ENCODE measurements around the gene SPIB. TPM values are rescaled to one million over a fixed set of nuclear protein-coding genes. Genes with fewer than 3 reads are reported as not detected.

The SPIB gene
- total RNA-seq, 4 donors from 2014 or later = not detected

DNA sequence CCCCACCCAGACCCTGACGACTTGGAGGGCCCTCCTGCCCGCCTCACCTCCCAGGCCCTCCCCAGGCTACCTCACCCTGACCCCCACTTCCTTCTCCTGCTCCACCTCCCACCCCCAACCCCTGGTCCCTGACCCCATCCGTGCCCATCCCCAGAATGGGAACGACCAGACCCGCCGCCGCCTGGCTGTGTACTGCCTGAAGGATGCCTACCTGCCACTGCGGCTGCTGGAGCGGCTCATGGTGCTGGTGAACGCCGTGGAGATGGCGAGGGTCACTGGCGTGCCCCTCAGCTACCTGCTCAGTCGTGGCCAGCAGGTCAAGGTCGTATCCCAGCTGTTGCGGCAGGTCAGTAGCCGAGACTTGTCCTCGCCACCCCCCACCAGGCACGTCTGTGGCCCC is 11.9 kb upstream of the SPIB start:
- intact Hi-C loops (cut with DNase I; ENCODE audit: low total_unique reads) = no loop called here
- no peak overlapping the region for H3K4me3 ChIP-seq (ENCODE audit: low read depth, poor library complexity, severe bottlenecking)
- 92 to 95% methylated on average over 19 of the region's 19 CpGs for WGBS, 2 donors
- DNase-seq (ENCODE audit: low spot score in 2 of 2) = no peak
- TF ChIP-seq, protein P1, sequence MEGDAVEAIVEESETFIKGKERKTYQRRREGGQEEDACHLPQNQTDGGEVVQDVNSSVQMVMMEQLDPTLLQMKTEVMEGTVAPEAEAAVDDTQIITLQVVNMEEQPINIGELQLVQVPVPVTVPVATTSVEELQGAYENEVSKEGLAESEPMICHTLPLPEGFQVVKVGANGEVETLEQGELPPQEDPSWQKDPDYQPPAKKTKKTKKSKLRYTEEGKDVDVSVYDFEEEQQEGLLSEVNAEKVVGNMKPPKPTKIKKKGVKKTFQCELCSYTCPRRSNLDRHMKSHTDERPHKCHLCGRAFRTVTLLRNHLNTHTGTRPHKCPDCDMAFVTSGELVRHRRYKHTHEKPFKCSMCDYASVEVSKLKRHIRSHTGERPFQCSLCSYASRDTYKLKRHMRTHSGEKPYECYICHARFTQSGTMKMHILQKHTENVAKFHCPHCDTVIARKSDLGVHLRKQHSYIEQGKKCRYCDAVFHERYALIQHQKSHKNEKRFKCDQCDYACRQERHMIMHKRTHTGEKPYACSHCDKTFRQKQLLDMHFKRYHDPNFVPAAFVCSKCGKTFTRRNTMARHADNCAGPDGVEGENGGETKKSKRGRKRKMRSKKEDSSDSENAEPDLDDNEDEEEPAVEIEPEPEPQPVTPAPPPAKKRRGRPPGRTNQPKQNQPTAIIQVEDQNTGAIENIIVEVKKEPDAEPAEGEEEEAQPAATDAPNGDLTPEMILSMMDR (IDR thresholded peaks at IDR 0.05) = no peak
- no peak for TF ChIP-seq POLR2A (IDR thresholded peaks at IDR 0.05)

- intact Hi-C loops (cut with DNase I; ENCODE audit: low total_unique reads) = no loop called here
- 93 to 98% methylated on average over 9 to 10 of the region's 17 CpGs for WGBS, 2 donors
- TF ChIP-seq, protein P1 (IDR thresholded peaks at IDR 0.05) = no peak
- TF ChIP-seq POLR2A (IDR thresholded peaks at IDR 0.05) = no peak
- no peak for DNase-seq (ENCODE audit: low spot score in 2 of 2)
- no peak overlapping the region for H3K4me3 ChIP-seq (ENCODE audit: low read depth, poor library complexity, severe bottlenecking)
These were observed 9.4 kb upstream of the SPIB start for GRCh38 chr19:50409347-50409746.

DNA sequence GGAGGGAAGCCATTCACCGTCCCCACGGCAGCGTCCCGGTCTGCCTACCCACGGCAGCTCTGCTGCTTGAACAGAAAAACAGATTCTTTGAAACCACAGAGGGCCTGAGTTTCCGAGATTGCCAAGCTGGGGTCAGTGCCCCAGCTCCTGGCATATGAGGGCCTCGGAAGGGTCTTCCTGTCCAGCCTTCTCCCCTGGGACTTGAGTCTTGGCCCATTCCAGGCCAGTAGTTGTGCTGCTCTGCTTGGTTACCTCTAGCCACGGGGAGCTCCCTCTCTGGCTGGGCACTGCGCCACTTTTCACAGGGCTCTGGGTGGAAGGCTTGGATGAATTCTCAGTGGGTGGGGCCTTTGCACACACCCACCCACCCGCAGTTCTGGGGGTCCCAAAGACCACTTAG is 8.6 kb upstream of the SPIB start:
- TF ChIP-seq POLR2A (IDR thresholded peaks at IDR 0.05) = no peak
- TF ChIP-seq, protein P1 (IDR thresholded peaks at IDR 0.05) = no peak
- H3K4me3 ChIP-seq (ENCODE audit: low read depth, poor library complexity, severe bottlenecking) = no peak overlapping the region
- no peak for DNase-seq (ENCODE audit: low spot score in 2 of 2)
- 91 to 94% methylated on average over 10 of the region's 10 CpGs for WGBS, 2 donors
- intact Hi-C loops (cut with DNase I; ENCODE audit: low total_unique reads) = no loop called here

DNA sequence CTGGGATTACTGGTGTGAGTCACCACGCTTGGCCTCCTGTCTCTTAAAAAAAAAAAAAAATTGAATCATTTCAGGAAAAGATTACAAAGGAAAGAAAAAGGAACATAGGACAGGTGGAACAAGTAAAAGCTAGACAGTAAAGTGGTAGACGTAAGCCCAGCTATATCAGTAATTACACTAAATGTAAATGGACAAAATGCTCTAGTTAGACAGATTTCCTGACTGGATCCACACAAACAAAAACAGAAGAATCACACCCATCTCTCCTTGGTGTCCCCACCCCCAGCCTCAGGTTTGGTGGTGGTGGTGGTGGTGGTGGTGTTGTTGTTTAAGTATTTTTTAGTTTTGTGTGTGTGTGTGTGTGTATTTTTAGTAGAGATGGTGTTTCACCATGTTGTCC is 6.3 kb upstream of the SPIB start:
- DNase-seq (ENCODE audit: low spot score in 2 of 2) = no peak
- WGBS, 2 donors = 93 to 98% methylated on average over 2 of the region's 2 CpGs
- no peak overlapping the region for H3K4me3 ChIP-seq (ENCODE audit: low read depth, poor library complexity, severe bottlenecking)
- intact Hi-C loops (cut with DNase I; ENCODE audit: low total_unique reads) = no loop called here
- TF ChIP-seq, protein P1 (IDR thresholded peaks at IDR 0.05) = no peak
- no peak for TF ChIP-seq POLR2A (IDR thresholded peaks at IDR 0.05)

GRCh38 chr19:50413096-50413495 is 5.6 kb upstream of the SPIB start:
- H3K4me3 ChIP-seq (ENCODE audit: low read depth, poor library complexity, severe bottlenecking) = no peak overlapping the region
- DNase-seq (ENCODE audit: low spot score in 2 of 2) = no peak
- intact Hi-C loops (cut with DNase I; ENCODE audit: low total_unique reads) = no loop called here
- TF ChIP-seq, protein P1 (IDR thresholded peaks at IDR 0.05) = no peak
- TF ChIP-seq POLR2A (IDR thresholded peaks at IDR 0.05) = no peak
- 92 to 95% methylated on average over 13 of the region's 13 CpGs for WGBS, 2 donors

- intact Hi-C loops (cut with DNase I; ENCODE audit: low total_unique reads) = no loop called here
- TF ChIP-seq, protein P1 (IDR thresholded peaks at IDR 0.05) = no peak
- TF ChIP-seq POLR2A (IDR thresholded peaks at IDR 0.05) = no peak
- no peak overlapping the region for H3K4me3 ChIP-seq (ENCODE audit: low read depth, poor library complexity, severe bottlenecking)
- DNase-seq (ENCODE audit: low spot score in 2 of 2) = no peak
- 92 to 94% methylated on average over 21 of the region's 21 CpGs for WGBS, 2 donors
These were observed 5.2 kb upstream of the SPIB start for GRCh38 chr19:50413531-50413930.
